ENCODE data around the gene UBE2H.
"Not testable (repeated sequence)": the region's sequence is repeated elsewhere in the genome, so short reads cannot be mapped to it uniquely, and the experiment has no call there.

Gene UBE2H

DNA sequence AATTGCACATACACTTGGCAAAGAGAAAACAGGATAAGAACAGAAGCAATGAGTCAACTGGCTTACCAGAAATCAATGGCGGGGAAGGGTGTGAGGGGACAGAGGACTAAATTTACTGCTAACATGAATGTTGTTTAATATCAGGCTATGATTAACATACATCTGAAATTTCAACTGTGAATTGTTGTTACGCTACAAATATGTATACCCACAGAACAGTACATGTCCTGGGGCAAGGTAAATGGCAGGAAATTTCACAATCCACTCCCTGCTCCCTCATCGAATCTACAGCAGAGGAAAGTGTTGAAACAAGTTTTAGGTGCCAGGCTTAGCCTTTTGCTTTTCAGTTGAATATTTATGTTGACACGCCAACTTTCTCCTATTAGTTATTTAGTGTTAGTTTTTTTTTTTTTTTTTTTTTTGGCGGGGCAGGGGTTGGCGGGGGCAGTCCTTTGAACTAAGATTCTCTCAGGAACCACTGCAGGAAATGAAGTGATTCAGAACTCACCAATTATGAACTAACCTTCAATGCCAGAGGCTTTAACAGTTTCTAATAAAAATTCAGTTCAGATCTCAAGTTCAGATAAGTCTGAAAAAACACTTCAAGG, 99.0 kb downstream of the UBE2H start:
- in situ Hi-C loops (cut with HindIII; ENCODE audit: low pct_unique_long_range_greater_than_20kb, low sequenced_read_pairs): no loop called here
- TF ChIP-seq JUND (IDR thresholded peaks at IDR 0.05; ENCODE audit: low read depth): no peak
- DNase-seq (ENCODE audit: low read depth in 1 of 2, low spot score in 1 of 2): peak in 1 of 2 experiments; percentile 45

- TF ChIP-seq JUND (IDR thresholded peaks at IDR 0.05; ENCODE audit: low read depth): no peak
- in situ Hi-C loops (cut with HindIII; ENCODE audit: low pct_unique_long_range_greater_than_20kb, low sequenced_read_pairs): no loop called here
- no peak for DNase-seq (ENCODE audit: low read depth in 1 of 2, low spot score in 1 of 2)
Observed at GRCh38 chr7:129851809-129852208, 101.0 kb downstream of the UBE2H start.

DNA sequence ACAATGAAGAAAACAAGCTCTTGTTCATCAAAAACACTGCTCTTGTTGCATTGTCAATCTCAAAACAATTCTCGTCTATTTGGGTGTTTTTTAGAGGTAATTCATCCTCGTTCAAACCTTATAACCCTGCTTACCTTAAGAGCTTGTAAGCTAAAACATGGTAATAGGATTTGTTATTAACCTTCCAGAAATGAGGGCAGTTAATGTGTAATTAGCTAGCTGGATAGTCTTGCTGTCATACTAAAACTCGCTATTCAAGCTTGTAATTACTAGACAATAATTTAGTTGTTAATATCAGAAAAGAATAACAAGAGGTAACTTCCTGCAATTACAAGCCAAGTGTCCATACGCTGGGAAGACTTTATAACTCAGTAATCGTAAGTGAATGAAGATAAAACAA, 101.6 kb downstream of the UBE2H start:
- no peak for DNase-seq (ENCODE audit: low read depth in 1 of 2, low spot score in 1 of 2)
- in situ Hi-C loops (cut with HindIII; ENCODE audit: low pct_unique_long_range_greater_than_20kb, low sequenced_read_pairs): no loop called here
- TF ChIP-seq JUND (IDR thresholded peaks at IDR 0.05; ENCODE audit: low read depth): no peak

GRCh38 chr7:129848436-129848835, 104.3 kb downstream of the UBE2H start:
- in situ Hi-C loops (cut with HindIII; ENCODE audit: low pct_unique_long_range_greater_than_20kb, low sequenced_read_pairs): no loop called here
- DNase-seq (ENCODE audit: low read depth in 1 of 2, low spot score in 1 of 2): no peak
- TF ChIP-seq JUND (IDR thresholded peaks at IDR 0.05; ENCODE audit: low read depth): no peak

DNA sequence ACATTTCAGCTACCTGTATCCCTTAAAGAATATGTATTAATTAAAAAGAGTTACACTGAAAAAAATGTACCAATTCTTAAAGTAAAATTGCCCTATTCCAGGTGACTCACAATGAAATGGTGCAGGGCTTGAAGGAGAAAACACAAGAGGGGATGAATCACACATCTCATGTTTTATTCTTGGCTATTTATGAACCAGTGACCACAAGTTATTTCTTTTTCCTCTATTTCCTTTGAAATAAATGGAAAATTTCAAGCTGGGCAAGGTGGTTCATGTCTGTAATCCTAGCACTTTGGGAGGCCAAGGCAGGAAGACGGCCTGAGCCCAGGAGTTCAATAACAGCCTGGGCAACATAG, 106.8 kb downstream of the UBE2H start:
- DNase-seq (ENCODE audit: low read depth in 1 of 2, low spot score in 1 of 2): no peak
- in situ Hi-C loops (cut with HindIII; ENCODE audit: low pct_unique_long_range_greater_than_20kb, low sequenced_read_pairs): no loop called here
- TF ChIP-seq JUND (IDR thresholded peaks at IDR 0.05; ENCODE audit: low read depth): no peak

DNA sequence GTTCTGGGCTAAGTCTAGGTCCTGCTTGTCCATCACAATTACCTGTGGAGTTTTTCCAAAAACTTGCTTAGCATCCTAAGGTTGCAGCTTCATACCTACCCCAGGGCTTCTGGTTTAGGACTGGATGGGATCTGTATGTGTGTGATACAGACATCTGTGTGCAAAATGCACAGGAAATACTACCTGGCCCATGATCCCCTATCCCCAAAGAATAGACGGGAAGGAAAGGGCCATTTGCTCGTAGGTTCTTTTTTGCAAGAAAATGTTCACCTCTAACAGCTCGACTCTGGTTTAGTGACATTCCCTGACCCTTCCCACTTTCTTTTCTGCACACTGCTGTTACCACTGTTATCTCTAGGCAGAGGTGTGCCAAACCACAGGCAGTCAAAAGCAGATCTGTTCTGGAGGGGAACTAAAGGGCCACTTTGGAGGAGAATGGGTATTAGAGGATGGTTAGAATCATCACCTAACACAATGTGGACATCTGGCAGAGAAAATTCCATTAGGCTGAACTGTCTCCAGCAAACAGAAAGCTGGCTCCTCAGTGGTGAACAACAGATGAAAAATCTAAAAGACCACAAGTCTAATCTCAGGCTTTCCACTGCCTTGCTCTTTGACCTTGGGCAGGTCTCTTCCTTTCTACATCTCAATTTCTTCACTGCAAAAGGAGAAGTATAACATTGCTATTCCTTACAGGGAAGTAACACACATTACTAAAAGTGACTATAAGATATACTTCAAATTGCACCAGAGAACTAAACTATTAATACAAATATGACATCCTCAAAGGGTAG, 107.4 kb downstream of the UBE2H start:
- no peak for DNase-seq (ENCODE audit: low read depth in 1 of 2, low spot score in 1 of 2)
- no peak for TF ChIP-seq JUND (IDR thresholded peaks at IDR 0.05; ENCODE audit: low read depth)
- in situ Hi-C loops (cut with HindIII; ENCODE audit: low pct_unique_long_range_greater_than_20kb, low sequenced_read_pairs): no loop called here

DNA sequence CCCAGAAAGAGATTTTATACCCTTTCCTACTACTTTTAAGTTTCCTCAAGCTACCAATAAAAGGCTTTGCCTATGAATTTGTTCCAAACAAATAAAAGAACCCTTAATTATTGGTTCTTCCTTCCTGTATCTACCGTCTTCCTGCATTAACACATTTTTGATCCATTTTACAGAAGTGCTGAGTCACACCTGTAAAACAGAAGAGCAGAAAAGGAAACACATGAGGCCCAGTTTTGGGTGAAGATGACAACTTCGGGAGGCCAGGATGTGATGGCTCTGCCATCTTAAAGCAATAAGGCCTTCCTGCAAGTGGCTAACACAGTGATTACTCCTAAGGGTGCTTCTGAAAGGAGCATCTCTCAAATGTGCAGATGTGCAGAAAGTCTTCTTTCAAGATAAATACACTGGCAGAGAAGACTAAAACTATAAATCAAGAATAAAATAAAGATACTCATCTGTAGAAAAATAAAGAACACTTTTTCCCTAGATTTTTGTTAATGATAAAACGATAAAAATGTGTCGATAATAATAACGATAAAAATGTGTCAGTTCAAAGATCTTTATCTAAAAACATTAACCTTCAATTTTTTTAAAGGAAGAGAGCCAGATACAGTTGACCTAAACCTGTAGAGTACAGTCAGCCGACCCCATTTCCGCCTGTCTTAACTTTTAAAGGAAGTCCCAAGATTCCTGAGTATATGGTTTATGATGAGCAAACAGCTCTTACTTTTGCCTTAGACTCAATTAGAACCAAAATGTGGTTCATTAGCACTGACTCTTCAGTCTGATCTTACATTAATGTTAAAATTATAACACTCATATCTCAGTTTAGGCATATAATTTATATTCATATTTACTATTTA, 108.6 kb downstream of the UBE2H start:
- no peak for TF ChIP-seq JUND (IDR thresholded peaks at IDR 0.05; ENCODE audit: low read depth)
- in situ Hi-C loops (cut with HindIII; ENCODE audit: low pct_unique_long_range_greater_than_20kb, low sequenced_read_pairs): no loop called here
- no peak for DNase-seq (ENCODE audit: low read depth in 1 of 2, low spot score in 1 of 2)

GRCh38 chr7:129843365-129843898, 109.3 kb downstream of the UBE2H start:
- TF ChIP-seq JUND (IDR thresholded peaks at IDR 0.05; ENCODE audit: low read depth): no peak
- no peak for DNase-seq (ENCODE audit: low read depth in 1 of 2, low spot score in 1 of 2)
- in situ Hi-C loops (cut with HindIII; ENCODE audit: low pct_unique_long_range_greater_than_20kb, low sequenced_read_pairs): no loop called here

GRCh38 chr7:129841465-129841864, 111.3 kb downstream of the UBE2H start:
- DNase-seq (ENCODE audit: low read depth in 1 of 2, low spot score in 1 of 2): no peak
- in situ Hi-C loops (cut with HindIII; ENCODE audit: low pct_unique_long_range_greater_than_20kb, low sequenced_read_pairs): no loop called here
- no peak for TF ChIP-seq JUND (IDR thresholded peaks at IDR 0.05; ENCODE audit: low read depth)

DNA sequence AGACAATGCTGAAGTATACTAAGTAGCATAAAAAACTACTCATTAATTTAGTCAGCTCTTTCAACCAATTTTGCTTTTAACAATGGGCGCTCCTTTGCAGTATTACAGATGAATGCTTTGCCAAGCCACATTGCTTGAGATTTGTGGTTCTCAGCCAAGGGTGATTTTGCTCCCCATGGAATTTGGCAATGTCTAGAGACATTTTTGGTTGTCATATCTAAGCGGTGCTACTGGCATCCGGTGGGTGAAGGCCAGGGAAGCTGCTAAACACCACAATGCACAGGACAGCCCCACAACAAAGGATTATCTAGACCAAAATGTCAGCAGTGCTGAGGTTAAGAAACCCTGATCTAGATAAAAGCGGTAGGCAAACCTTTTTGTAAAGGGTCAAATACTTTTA, 112.0 kb downstream of the UBE2H start:
- no peak for DNase-seq (ENCODE audit: low read depth in 1 of 2, low spot score in 1 of 2)
- in situ Hi-C loops (cut with HindIII; ENCODE audit: low pct_unique_long_range_greater_than_20kb, low sequenced_read_pairs): no loop called here
- no peak for TF ChIP-seq JUND (IDR thresholded peaks at IDR 0.05; ENCODE audit: low read depth)

GRCh38 chr7:129836983-129837382, 115.8 kb downstream of the UBE2H start:
- no peak for DNase-seq (ENCODE audit: low read depth in 1 of 2, low spot score in 1 of 2)
- TF ChIP-seq JUND (IDR thresholded peaks at IDR 0.05; ENCODE audit: low read depth): no peak
- in situ Hi-C loops (cut with HindIII; ENCODE audit: low pct_unique_long_range_greater_than_20kb, low sequenced_read_pairs): no loop called here

- DNase-seq (ENCODE audit: low read depth in 1 of 2, low spot score in 1 of 2): no peak
- in situ Hi-C loops (cut with HindIII; ENCODE audit: low pct_unique_long_range_greater_than_20kb, low sequenced_read_pairs): no loop called here
- TF ChIP-seq JUND (IDR thresholded peaks at IDR 0.05; ENCODE audit: low read depth): no peak
Observed at GRCh38 chr7:129835569-129835968, 117.2 kb downstream of the UBE2H start.

DNA sequence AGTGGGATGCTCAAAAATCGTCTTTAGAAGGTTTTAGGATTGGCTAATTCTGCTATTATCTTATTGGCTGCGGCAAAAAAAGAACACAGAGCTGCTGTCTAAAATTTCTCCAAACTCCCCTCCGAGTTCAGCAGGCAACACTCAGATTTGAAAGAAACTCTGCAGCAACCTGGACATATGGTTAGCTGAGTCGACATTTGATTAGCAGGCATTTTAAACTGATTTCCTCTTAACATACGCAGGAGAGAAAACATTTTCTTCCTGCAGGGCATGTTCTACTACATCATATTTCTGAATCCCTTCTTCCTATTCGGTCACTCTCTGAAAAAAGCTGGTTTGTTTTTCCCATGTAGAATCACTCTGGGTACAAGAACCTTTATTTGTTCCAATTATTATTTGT, 119.4 kb downstream of the UBE2H start:
- DNase-seq (ENCODE audit: low read depth in 1 of 2, low spot score in 1 of 2); in situ Hi-C loops (cut with HindIII; ENCODE audit: low pct_unique_long_range_greater_than_20kb, low sequenced_read_pairs): not testable (repeated sequence)
